ENCODE data around the gene ATXN1.

The ATXN1 gene

GRCh38 chr6:16760516-16761470 lies at the start of gene ATXN1:
Gene ATXN1, minus strand, starts transcription at chr6:16761460.
- Histone ChIP-seq H3K4me1 (ENCODE audit: control insufficient read depth, low read length) (peaks cover 28% of the 10 kb centered on the region), H3K79me2 (ENCODE audit: control insufficient read depth, low read length) (peaks cover 9% of the 10 kb centered on the region; the same call in 1 of the 2 replicates), H3F3A (ENCODE audit: control insufficient read depth, insufficient read depth) (peaks cover 17% of the 10 kb centered on the region), H3K4me3 (ENCODE audit: low read length) (peak within 1 kb of the TSS; percentile 91), H3K9me3 (ENCODE audit: control insufficient read depth, insufficient read depth, low read length) (no peaks in the 10 kb centered on the region), H3K27ac (ENCODE audit: low read depth, low read length) (peak within 1 kb of the TSS; percentile 45), H3K27me3 (ENCODE audit: control insufficient read depth, low read length) (peaks cover 12% of the 10 kb centered on the region), H3K36me3 (ENCODE audit: control insufficient read depth, low read length) (no peaks in the 10 kb centered on the region), H3K9me2 (replicated peaks; ENCODE audit: control insufficient read depth, low read length) (no peaks in the 10 kb centered on the region), H4K20me1 (ENCODE audit: control insufficient read depth, insufficient read depth, low read depth, low read length) (peaks cover 5% of the 10 kb centered on the region; the same call in 1 of the 2 replicates), H3K4me2 (ENCODE audit: low read length) (peak within 1 kb of the TSS; percentile 95)
- TF ChIP-seq EZH2phosphoT487 (IDR thresholded peaks at IDR 0.05; ENCODE audit: borderline replicate concordance, low read length) (no peak), CTCF (IDR thresholded peaks at IDR 0.05; ENCODE audit: low read depth, low read length, poor library complexity, severe bottlenecking) (no peak)

- Histone ChIP-seq H3K27ac (ENCODE audit: low read depth, low read length) (no peak overlapping the region), H3K4me3 (ENCODE audit: low read length) (no peak overlapping the region), H3K9me3 (ENCODE audit: control insufficient read depth, insufficient read depth, low read length) (peaks cover 21% of the 10 kb centered on the region; the same call in 1 of the 2 replicates), H3K4me2 (ENCODE audit: low read length) (no peak overlapping the region), H3F3A (ENCODE audit: control insufficient read depth, insufficient read depth) (no peaks in the 10 kb centered on the region), H4K20me1 (ENCODE audit: control insufficient read depth, insufficient read depth, low read depth, low read length) (no peaks in the 10 kb centered on the region), H3K9me2 (replicated peaks; ENCODE audit: control insufficient read depth, low read length) (no peaks in the 10 kb centered on the region), H3K4me1 (ENCODE audit: control insufficient read depth, low read length) (no peaks in the 10 kb centered on the region), H3K79me2 (ENCODE audit: control insufficient read depth, low read length) (no peaks in the 10 kb centered on the region), H3K27me3 (ENCODE audit: control insufficient read depth, low read length) (no peaks in the 10 kb centered on the region), H3K36me3 (ENCODE audit: control insufficient read depth, low read length) (no peaks in the 10 kb centered on the region)
- TF ChIP-seq EZH2phosphoT487 (IDR thresholded peaks at IDR 0.05; ENCODE audit: borderline replicate concordance, low read length) (no peak), CTCF (IDR thresholded peaks at IDR 0.05; ENCODE audit: low read depth, low read length, poor library complexity, severe bottlenecking) (no peak)
These were observed 49.2 kb upstream of the ATXN1 start for GRCh38 chr6:16810411-16810810.

GRCh38 chr6:16809753-16810358 lies 48.6 kb upstream of the ATXN1 start:
- no peaks in the 10 kb centered on the region for H3K27me3 ChIP-seq (ENCODE audit: control insufficient read depth, low read length)
- H3K4me1 ChIP-seq (ENCODE audit: control insufficient read depth, low read length) = no peaks in the 10 kb centered on the region
- H3K4me2 ChIP-seq (ENCODE audit: low read length) = no peak overlapping the region
- H3K36me3 ChIP-seq (ENCODE audit: control insufficient read depth, low read length) = no peaks in the 10 kb centered on the region
- H3K9me3 ChIP-seq (ENCODE audit: control insufficient read depth, insufficient read depth, low read length) = peaks cover 21% of the 10 kb centered on the region; the same call in 1 of the 2 replicates
- no peaks in the 10 kb centered on the region for H4K20me1 ChIP-seq (ENCODE audit: control insufficient read depth, insufficient read depth, low read depth, low read length)
- H3F3A ChIP-seq (ENCODE audit: control insufficient read depth, insufficient read depth) = no peaks in the 10 kb centered on the region
- no peaks in the 10 kb centered on the region for H3K79me2 ChIP-seq (ENCODE audit: control insufficient read depth, low read length)
- H3K9me2 ChIP-seq (replicated peaks; ENCODE audit: control insufficient read depth, low read length) = no peaks in the 10 kb centered on the region
- H3K4me3 ChIP-seq (ENCODE audit: low read length) = no peak overlapping the region
- H3K27ac ChIP-seq (ENCODE audit: low read depth, low read length) = no peak overlapping the region
- TF ChIP-seq CTCF (IDR thresholded peaks at IDR 0.05; ENCODE audit: low read depth, low read length, poor library complexity, severe bottlenecking) = no peak
- TF ChIP-seq EZH2phosphoT487 (IDR thresholded peaks at IDR 0.05; ENCODE audit: borderline replicate concordance, low read length) = no peak
